CD4-positive, alpha-beta T cell treated with Interleukin-15 for 1 hour (primary cell): ENCODE data around the gene SPOP.

ENCODE experiments used
- DNase-seq: peaks from one replicate; pipeline ENCODE4 v3.0.0-alpha.2; 2020

The SPOP gene

DNA sequence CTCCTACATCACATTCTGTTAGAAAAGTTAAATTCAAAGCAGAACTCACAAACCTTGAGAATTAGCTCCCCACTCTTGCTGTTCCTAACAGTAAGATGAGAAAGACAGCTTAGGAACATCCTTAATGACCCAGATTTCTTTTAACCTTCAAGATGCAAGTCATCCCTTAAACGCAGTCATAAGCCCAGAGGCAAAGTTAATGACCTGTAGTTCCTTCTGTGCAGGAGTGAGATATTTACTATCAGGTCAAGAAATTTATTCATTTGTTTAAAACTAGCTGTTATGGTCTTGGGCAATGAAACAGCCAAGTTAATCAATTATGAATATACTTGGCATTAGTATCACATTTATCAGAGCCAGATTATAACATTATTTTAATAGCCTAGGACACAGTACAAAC is 65.2 kb downstream of the SPOP start:
- no peak for DNase-seq

DNA sequence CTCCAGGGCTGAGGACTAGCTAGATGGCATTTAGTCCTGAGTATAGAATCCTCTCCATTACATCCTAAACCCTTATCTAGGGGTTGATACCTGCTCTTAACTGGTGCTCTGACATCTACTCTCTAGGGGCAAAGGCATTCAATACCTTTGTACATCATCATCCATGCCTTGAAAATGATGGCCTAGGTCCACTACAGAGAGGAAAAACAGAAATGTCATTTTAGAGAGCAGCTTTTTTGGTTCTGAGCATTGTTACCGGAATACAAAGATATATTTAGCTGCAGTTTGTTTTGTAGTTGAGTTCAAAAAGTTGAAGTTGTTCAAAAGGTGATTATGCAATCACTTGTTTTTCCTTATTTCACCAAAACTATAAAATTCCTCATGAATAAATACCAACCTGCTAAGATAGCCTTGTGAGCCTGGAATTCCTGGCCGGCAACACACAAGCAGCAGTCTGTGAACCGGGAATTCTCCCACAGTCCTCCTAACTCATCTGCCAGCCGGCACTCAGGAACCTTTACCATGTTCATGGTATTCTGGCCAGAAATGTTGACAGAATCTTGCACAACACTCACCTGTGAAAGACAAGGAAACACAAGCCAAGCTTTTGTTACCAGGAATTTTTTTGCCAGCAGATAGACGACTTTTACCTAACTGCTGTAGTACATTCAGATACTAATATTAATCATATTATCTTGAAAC is 66.9 kb downstream of the SPOP start:
- no peak for DNase-seq

DNA sequence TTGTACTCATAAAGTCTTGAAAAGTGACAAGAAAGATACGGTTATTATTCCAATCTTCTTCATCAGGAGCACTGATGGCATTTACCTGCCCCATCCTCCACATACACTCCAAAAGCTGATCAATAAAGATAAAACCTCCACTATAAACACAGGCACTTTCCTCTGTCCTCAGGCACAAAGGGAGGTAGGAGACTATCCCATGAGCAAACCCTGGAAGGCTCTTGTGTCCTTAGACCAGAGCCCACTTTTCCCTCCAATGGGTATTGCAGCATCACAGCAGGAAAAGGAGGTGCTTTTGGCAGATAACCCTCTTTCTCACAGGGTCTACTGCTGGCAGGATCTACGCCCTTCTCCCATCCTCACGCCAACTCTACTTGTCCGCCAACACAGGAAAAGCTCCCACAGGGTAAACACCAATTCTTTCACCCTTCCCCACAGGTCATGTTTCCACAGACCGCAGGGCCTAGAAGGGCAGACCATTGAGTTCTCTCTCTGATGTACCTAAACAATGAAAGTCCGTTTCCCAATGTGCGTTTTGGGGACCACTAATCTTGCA is 73.5 kb downstream of the SPOP start:
- no peak for DNase-seq

DNA sequence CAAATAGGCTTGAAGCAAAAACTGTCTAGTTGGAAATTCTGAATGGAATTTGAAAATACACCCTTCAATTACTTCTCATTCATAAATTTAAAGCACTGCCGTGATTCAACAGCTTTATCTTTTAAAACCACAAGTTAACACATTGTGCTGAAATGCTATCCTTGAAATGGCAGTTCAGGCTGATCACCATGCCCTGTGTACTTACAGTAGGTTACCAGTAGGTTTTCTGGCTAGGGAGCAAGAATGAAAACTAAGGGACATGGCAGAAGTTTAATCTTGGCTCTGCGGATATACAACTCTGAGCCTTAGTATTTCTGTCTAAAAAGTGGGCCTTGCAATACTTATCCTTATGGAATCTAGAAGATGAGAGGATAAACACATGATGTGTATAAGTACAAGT is 74.2 kb downstream of the SPOP start:
- no peak for DNase-seq

DNA sequence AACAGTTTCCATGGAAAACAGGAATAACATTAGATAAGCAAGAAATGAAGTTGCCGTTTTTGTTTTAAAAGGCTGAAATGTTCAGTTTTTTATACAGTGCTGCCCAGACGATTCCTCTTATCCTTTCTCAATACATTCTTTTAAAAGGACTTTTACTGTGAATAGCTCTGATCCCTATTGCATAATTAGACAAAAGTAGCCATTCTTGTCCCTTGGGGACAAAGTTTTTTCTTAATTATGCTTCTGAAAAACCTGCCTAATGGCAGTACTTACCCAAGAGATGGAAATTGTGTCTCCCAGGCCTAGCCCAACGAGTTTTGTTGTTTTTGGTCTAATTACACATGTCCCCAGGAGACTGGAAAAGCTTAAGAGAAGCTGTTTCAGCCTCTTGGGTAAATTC is 74.7 kb downstream of the SPOP start:
- DNase-seq: no peak

DNA sequence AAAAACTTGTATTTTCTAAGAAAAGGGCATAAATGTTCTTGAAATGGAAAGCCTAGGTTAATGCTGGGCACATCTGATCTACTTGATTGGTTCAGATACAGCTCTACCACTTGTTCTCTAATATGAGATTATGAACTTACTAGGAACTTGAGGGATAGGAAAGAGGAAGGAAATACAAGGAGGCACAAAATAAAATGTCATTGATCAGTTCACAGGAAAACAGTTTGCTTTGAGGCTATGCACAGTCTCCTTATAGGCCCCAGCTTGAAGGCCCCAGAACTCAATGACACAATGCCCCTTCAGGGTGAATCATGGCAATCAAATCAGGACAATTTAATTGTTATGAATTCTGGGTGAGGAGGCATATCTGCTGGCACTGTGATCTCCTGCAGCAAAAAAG is 75.1 kb downstream of the SPOP start:
- DNase-seq: no peak

DNA sequence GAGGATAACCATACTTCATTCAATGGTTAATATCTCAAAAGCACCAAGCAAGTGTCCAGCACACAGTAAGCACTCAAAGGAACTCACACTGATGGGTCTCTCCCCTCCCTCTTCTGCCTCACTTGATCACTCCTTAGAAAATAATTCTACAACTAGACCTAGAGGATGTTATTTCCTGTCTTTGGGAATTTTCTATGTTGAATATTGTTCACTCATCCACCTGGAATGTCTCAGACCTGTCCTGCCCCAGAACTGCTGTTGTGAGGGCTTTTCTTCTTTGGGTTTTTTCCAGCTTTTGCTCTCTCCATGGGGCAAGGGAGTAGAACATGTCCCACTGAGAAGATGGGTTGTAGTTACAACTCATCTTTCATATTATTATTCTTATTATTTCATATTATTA is 76.9 kb downstream of the SPOP start:
- no peak for DNase-seq

DNA sequence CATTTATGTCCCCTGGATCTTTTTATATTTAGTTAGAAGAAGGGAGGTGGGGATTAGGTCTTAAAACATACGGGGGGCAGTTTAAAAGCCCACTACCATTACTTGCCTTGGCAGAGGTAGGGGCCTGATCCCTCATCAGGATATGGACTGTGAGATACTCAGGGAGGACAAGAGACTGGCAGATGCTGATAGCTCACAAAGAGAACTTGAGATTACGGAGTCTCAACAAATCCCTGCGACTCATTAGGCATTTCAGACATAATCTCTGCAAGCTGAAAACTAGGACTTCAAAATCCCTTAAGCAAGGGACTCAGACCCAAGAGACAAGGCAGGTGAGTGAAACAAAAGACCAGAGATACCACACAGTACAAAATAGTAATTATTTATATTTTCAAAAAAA is 79.0 kb downstream of the SPOP start:
- no peak for DNase-seq

DNA sequence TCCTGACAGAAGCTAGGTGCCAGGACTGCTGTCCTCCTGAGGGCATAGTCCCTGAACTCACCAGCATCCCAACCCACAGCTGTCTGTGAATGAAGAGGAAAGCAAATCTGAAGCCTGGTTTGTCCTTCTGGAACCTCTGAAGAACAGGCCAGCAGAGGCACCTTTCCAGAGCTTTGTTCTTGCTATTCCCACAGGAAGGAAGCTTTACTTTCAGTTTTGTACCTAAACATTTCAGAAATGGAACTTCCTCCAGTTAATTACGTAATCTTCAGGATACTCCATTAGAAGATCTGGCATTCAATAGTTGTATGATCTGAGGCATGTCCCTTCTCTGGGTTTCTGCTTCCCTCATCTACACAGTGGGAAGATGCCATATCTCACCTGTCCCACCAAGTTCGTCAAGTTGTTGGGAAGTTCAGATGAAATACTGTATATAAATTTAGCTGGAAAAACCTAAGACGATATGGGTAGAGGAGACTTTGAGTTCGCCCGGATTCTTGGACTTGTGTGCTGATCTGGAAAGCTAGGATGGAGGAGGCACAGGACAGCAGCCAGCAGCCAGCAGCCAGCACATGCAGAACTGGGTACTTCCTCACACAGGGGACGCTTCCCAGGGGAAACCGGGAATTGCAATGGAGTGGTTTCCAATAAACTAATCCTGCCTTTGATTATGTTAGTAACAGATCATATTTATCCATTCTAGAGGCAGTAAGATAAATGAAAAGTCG is 79.8 kb downstream of the SPOP start:
- DNase-seq: no peak

DNA sequence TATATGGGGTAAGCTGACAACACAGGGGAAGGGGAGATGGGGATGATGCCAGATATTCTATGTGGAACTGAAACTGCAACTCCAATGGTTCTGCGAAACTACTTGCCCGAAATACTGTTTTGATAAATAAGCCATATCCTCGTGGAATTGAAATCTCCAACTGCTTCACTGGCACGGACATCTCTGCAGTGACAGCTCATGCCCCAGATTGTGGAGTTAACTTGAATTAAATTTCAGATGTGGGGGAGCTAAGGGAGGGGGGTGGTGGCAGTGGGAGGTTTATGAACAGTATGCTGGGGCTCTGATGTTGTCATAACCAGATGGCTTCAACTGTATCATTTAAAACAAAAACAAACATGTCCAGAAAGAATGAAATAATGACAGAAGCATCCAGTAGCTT is 80.5 kb downstream of the SPOP start:
- no peak for DNase-seq

DNA sequence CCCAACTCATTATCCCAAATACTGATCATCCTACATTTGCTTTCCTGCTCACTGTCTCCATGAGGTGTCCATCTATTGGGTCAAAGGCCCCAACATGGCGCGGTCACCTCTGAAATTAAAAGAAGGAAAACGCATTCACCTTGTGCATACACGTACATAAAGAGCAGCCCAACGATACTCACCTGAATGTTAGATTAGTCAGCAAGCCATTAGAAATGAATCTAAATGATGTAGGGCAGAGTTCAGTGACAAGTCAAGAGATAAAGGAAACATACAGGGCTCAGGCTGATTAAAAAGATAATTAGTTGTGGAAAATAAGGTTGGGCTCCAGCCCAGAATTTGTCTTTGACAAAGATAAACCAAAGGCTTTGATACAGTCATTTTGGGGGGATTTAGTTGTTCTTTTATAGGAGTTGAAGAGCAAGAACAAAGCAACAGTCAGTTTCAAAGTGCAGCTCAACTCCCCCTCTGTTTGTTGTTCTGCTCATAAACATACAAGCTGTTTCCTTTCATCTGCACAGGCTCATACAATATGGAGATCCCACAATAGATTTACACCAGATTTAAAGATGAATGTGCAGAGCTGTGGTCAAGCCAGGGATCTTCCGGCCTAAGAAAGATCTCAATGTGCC is 81.2 kb downstream of the SPOP start:
- no peak for DNase-seq

DNA sequence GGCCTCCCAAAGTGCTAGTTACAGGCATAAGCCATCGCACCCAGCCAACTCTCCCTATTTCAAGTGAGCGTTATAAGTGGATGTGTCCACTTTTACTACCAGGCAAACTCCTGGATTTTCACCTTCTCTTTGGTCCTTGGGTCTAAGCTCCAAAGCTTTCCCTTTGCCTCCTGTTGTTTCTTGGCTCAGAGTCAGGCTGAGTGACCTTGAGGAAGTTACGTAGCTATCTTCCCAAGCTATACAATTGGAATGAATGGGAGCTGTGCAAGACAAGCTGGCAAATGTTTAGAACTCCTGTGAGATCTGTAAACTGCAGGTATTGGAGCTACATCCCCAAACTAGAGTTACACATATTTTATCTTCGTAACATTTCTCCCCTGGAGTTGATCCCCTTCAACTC is 81.9 kb downstream of the SPOP start:
- no peak for DNase-seq

DNA sequence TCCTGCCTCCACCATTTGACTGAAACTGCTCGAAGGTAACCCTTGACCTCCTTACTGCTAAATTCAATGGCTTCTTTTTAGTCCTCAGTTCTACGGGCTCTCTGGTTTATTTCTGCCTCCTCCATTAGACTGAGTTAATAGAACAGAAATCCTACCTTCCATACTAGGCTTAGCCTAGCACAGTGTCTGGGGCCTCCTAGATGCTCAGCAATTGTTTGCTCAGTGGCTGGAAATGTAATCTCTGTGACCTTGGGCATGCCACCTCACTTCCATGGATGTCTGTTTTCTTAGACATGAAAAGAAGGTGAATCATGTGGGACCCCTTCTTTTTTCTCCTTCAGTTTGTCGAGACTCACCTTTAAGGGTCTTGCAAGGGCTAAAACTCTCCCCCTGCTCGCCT is 82.6 kb downstream of the SPOP start:
- no peak for DNase-seq

DNA sequence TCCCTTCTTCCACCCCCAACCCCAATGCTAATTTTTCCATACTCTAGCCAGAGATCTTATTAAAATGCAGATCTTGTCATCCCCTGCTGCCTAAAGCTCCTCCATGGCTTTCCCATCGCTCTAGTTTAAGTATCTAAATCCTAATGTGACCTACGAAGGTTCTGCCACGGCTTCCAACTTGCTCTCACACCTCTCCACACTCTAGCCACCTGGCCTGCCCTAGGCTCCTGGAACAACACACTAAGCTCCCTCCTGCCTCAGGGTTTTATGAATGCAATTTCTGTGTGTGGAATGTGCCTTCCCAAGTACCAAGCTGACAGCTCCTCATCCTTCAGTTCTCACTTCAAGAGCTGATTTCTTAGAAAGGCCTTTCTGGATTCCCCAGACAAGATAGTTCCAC is 85.6 kb downstream of the SPOP start:
- no peak for DNase-seq

DNA sequence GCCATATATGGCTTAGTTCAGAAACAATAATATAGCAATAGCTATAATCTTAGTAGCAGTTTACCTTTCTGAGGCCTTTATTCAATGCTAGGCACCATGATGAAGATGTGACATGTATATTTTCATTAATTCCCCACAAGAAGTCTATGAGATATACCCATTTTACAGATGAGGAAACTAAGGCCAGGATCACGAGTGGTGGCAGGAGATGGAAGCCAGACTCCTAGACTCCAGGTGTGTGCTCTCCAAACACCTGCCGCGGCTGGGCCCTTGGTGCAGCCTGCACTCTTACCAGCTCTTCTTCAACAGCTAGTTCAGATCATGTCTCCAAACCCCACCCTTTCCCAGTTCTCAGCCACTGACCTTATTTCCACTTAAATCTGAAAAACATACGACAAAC is 87.0 kb downstream of the SPOP start:
- no peak for DNase-seq

DNA sequence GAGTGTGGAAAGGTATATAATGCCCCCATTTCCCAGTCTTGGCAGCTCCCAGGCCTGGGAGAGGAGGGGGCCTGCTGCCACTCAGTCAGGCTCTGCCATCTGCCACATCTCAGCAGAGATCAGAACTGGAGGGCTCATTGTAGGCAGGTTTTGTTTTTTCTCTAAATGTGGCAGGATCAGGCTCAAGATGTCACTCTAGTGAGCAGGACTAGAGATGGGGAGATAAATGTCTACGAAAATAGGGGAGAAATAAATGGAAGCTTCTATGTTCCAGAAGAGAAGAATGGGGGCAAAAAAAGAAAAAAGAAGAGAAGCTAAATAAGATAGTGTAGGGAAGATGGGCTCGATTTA is 88.3 kb downstream of the SPOP start:
- no peak for DNase-seq

DNA sequence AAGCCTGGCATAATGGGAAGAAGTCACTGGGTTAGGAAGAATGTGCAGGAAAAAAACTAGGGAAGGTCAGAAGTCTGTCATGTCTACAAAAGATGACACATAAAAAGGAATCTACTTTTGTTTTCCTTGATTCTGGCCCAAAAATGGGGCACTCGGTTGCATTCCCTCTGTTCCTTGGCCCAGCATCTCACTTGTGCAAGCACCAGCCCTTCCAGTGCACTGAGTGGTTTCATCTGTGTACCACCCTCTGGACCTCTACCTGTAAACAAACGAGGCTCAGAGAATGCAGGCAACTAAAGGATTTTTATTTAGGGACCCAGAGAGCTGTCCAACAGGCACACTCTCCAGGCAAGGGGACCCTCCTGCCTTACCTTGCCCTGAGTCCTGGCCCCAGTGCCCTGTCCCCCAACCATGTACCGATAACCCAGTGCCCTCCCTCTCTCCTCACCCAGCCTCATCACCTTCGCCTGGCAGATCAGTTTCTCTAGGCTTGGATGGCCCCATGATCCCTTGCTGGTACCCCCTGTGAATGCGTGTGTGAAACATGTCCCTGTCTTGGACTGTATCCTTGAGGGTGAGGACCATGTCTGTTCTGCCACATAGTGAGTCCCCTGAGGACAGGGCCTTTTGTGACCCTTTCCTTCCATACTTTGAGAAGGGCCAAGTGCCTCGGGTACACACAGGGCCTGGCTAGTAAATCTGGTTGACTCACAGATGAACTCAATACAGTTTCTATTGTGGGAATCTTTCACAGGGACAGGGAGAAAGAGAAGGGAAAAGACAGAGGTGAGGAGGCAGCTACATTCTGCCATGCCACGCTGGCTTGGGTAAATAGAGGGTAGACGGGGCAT is 88.9 kb downstream of the SPOP start:
- no peak for DNase-seq

DNA sequence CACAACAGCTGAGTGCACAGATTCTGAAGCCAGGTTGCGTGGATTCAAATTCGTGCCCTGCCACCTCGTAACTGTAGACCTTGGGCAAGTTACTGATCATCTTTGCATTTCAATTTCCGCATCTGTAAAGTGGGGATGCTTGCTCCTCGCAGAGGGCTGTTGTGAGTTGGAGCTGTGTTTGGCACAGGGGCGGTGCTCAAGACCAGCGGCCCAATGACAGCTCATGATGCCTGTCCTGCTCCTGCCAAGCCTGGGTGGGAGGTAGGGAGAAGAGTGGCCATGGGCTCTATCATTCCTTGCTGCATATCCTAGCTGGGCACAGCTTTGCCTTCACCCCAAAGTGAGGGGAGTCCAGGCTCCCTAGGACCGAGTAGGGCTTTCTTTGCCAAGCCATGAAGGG is 89.6 kb downstream of the SPOP start:
- no peak for DNase-seq

DNA sequence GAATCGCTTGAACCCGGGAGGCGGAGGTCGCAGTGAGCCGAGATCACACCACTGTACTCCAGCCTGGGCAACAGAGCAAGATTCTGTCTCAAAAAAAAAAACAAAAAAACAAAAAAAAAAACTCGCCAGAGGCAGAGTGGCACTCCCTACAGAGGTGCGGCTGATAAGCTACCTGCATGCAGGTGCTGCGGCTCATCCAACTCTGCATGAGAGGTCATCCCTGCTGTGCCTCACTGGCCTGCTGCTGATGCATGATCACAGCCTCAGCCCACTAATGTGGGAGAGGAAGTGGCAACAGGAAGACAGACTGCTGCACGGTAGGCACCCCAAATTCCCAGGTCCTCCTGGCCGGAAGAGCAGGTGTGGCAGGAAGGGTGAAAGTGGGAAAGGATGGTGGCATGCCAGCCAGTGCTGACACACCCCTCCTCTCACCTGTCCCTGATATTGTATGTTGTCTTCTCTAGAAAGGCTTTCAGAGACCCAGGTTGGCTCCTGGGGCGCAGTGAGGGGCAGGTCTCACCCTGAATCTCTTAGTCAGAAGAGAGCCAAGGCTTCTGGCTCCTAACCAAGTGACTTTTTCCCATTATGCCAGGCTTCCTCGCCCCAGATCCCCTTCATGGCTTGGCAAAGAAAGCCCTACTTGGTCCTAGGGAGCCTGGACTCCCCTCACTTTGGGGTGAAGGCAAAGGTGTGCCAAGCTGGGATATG is 90.4 kb downstream of the SPOP start:
- no peak for DNase-seq

DNA sequence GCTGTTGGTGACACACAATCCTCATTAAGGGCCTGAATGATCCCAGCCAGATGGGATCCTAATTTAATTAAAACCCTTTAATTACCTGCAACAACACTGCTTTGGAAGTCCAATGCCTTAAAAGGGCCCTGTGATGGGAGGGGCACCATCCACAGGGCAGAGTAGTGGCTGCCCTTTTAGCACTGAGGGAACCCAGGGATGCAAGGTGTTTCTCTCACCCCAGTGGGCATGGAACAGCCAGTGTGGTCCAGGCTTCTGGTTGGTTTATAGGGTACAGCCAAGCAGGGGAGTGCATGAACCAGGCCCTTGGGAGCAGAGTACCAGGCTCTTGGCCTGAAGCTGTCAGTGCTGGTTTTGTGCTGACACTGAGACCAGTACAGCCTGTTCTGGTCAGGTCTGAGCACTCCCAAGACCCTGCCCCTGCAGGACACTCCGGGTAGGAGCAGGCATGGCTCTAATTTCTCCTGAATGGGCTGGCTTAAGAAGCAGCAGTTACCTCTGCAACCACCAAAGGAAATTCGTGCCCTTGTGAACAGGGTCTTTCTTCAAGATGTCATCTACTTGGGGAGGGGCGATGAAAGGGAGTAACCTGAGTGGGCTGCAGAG is 92.4 kb downstream of the SPOP start:
- DNase-seq: no peak

DNA sequence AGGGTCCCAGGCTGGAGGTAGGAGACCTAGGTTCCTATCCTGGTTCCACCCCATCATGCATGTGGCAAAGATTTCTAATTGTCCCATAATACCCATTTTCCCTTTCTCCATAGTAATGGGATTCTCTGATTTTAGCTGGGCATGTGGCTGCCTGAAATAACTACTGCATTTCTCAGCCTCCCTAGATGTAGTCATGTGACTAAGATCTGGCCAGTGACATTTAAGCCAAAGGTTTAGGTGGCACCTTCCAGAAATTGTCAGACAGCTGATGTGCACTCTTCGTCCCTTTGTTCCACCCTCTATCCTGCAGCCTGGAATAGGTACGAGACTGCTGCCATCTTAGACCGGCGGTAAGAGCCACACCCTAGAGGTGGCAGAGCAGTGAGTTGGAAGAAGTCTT is 94.0 kb downstream of the SPOP start:
- DNase-seq: no peak

DNA sequence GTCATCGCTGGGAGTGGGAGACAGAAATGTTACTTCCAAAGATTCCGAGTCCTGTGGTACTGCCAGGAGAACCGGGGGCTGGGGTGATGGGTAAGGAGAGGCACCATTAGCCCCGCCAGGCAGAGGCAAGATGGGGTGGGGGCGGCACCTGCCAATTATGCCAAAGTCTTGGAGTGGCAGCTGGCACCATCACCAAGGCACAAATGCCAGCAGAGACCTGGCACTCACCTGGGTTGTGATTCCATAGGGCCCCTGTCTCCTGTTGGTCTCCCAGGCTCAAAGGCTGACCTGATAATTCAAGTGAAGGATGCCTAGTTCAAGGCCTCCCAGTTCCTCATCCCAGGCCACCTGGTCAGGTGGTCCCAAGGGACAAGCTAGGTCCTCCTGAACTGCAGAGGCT is 94.7 kb downstream of the SPOP start:
- DNase-seq: no peak
